Renal cortex interstitium (tissue), 11 donors: ENCODE results near the gene NPIPB4. TPM values are rescaled to one million over a fixed set of nuclear protein-coding genes. Genes with fewer than 3 reads are reported as not detected.
"Not testable (repeated sequence)": the region's sequence is repeated elsewhere in the genome, so short reads cannot be mapped to it uniquely, and the experiment has no call there.

Source experiments
- DNase-seq, 11 donors: peaks; one replicate each; pipeline ENCODE4 v3.0.0-alpha.2; 2013; ENCODE audit warnings: low read depth in 9 of 11, low spot score in 4 of 11; ENCODE audit errors: extremely low read depth in 1 of 11
- polyA plus RNA-seq, 3 donors: library from polyadenylated mRNA; unstranded; fragments of 120-200 nt; gene quantifications; one replicate each; pipeline ENCODE4 v1.2.1, GENCODE V29; 2013; ENCODE audit not compliant: insufficient read length in 3 of 3

The NPIPB4 gene
- polyA plus RNA-seq, 3 donors, result 50.2 to 201 (median 93.1) TPM

- not testable (repeated sequence) for DNase-seq
Observed at GRCh38 chr16:21798601-21799000, 59.0 kb downstream of the NPIPB4 start.

GRCh38 chr16:21793310-21793709 is 64.2 kb downstream of the NPIPB4 start:
- DNase-seq, result not testable (repeated sequence)

- DNase-seq, result not testable (repeated sequence)
Observed at GRCh38 chr16:21790506-21790905, 67.0 kb downstream of the NPIPB4 start.

Other genes starting within 250 kb of the NPIPB4 start
- gene IGSF6, start 205.1 kb downstream of the NPIPB4 start, polyA plus RNA-seq, result 1 to 10 TPM; 3.1 to 7.1 (median 3.2) TPM
- under 1 TPM; 0.06 to 0.15 (median 0.11) TPM for gene OTOA, start 193.8 kb downstream of the NPIPB4 start, polyA plus RNA-seq
- 100 to 1,000 TPM; 286 to 329 (median 329) TPM for gene UQCRC2, start 95.6 kb upstream of the NPIPB4 start, polyA plus RNA-seq
- gene PDZD9, start 143.4 kb upstream of the NPIPB4 start, polyA plus RNA-seq, result under 1 TPM; 0.33 to 0.50 (median 0.48) TPM
- gene MOSMO, start 150.4 kb upstream of the NPIPB4 start, polyA plus RNA-seq, result 10 to 100 TPM; 17.7 to 23.1 (median 21.1) TPM
- gene VWA3A, start 234.8 kb upstream of the NPIPB4 start, polyA plus RNA-seq, result 1 to 10 TPM; 1.8 to 4.7 (median 2.1) TPM